GM23338 (cell line): ENCODE results near the gene CCPG1. TPM values are rescaled to one million over a fixed set of nuclear protein-coding genes. Genes with fewer than 3 reads are reported as not detected.

ENCODE experiments used
- ATAC-seq: fragments of 200-7000 bp; cut with Tn5 transposase; 3 replicates; pipeline ENCODE4 v1.9.1; 2020
- DNase-seq: peaks from one replicate; pipeline ENCODE4 v3.0.0-alpha.2; 2015; ENCODE audit warnings: low spot score
- H2AFZ ChIP-seq: fragments of 200-600 bp; sonication (generic); 2 replicates; pipeline ENCODE4 v1.8.0; 2016; ENCODE audit warnings: antibody characterized with exemption, mild to moderate bottlenecking, moderate library complexity
- H3F3A ChIP-seq: fragments of 200-600 bp; sonication (generic); replicated peaks from 2 replicates; pipeline ENCODE4 v1.8.0; 2017; ENCODE audit warnings: antibody characterized with exemption, mixed run types, low read depth
- H3K27ac ChIP-seq: fragments of 200-600 bp; sonication (generic); 2 replicates; pipeline ENCODE4 v1.6.1; 2016; ENCODE audit warnings: low read depth
- H3K27me3 ChIP-seq: fragments of 200-600 bp; sonication (generic); 2 replicates; pipeline ENCODE4 v1.8.0; 2016; ENCODE audit warnings: mild to moderate bottlenecking, mixed run types, moderate library complexity; ENCODE audit not compliant: insufficient read depth
- H3K36me3 ChIP-seq: fragments of 200-600 bp; sonication (generic); 2 replicates; pipeline ENCODE4 v1.8.0; 2016; ENCODE audit warnings: mild to moderate bottlenecking; ENCODE audit not compliant: insufficient read depth
- H3K4me1 ChIP-seq: fragments of 200-600 bp; sonication (generic); 2 replicates; pipeline ENCODE4 v1.8.0; 2016; ENCODE audit warnings: mild to moderate bottlenecking, moderate library complexity; ENCODE audit not compliant: insufficient read depth
- H3K4me2 ChIP-seq: fragments of 200-600 bp; sonication (generic); 2 replicates; pipeline ENCODE4 v1.7.1; 2017; ENCODE audit warnings: mixed run types
- H3K4me3 ChIP-seq: fragments of 200-600 bp; sonication (generic); 2 replicates; pipeline ENCODE4 v1.6.1; 2016; ENCODE audit warnings: mixed run types
- H3K79me2 ChIP-seq: fragments of 200-600 bp; sonication (generic); replicated peaks from 2 replicates; pipeline ENCODE4 v1.8.0; 2017; ENCODE audit warnings: mild to moderate bottlenecking; ENCODE audit not compliant: insufficient read depth
- H3K9me2 ChIP-seq: fragments of 200-600 bp; sonication (generic); 2 replicates; pipeline ENCODE4 v1.8.0; 2017; ENCODE audit not compliant: insufficient read depth
- H4K20me1 ChIP-seq: fragments of 200-600 bp; sonication (generic); replicated peaks from 2 replicates; pipeline ENCODE4 v1.8.0; 2017; ENCODE audit warnings: mild to moderate bottlenecking; ENCODE audit not compliant: insufficient read depth
- H3K27ac Mint-ChIP-seq: 2 replicates; pipeline ENCODE4 v1.8.0; 2020; ENCODE audit warnings: inconsistent platforms, mild to moderate bottlenecking, moderate library complexity, mixed read lengths
- H3K27me3 Mint-ChIP-seq: 3 replicates; pipeline ENCODE4 v1.8.0; 2022; ENCODE audit warnings: low read depth, mild to moderate bottlenecking, moderate library complexity, mixed read lengths, inconsistent platforms; ENCODE audit not compliant: insufficient read depth, poor library complexity
- H3K36me3 Mint-ChIP-seq: 3 replicates; pipeline ENCODE4 v1.8.0; 2021; ENCODE audit warnings: low read depth, mild to moderate bottlenecking, inconsistent platforms, moderate library complexity, mixed read lengths
- H3K4me1 Mint-ChIP-seq: 3 replicates; pipeline ENCODE4 v1.8.0; 2020; ENCODE audit warnings: mild to moderate bottlenecking, inconsistent platforms, mixed read lengths
- H3K4me3 Mint-ChIP-seq: 3 replicates; pipeline ENCODE4 v1.8.0; 2021; ENCODE audit warnings: moderate library complexity, mild to moderate bottlenecking, inconsistent platforms, mixed read lengths
- H3K9me3 Mint-ChIP-seq: 3 replicates; pipeline ENCODE4 v1.8.0; 2020; ENCODE audit warnings: moderate library complexity, mild to moderate bottlenecking, inconsistent platforms, mixed read lengths
- CREB1 ChIP-seq: fragments of 250-450 bp; sonication (Bioruptor Pico); IDR thresholded peaks from 2 replicates; pipeline ENCODE4 v1.5.0; 2020; ENCODE audit warnings: low read depth, mild to moderate bottlenecking, moderate library complexity
- CTCF ChIP-seq, 2 experiments: fragments of 200-600 bp in 1 of 2; sonication (generic) in 1 of 2; conservative IDR thresholded peaks; 2 replicates each; pipeline versions ENCODE4 v1.5.1 to v1.6.1; 2016 to 2017; ENCODE audit warnings: antibody characterized with exemption in 2 of 2, low read depth in 2 of 2, mild to moderate bottlenecking in 2 of 2, moderate library complexity in 1 of 2
- EZH2 ChIP-seq: fragments of 200-600 bp; sonication (generic); IDR thresholded peaks from one replicate; pipeline ENCODE4 v1.8.0; 2017; ENCODE audit warnings: antibody characterized with exemption, mild to moderate bottlenecking, low read depth; ENCODE audit not compliant: unreplicated experiment
- EZH2phosphoT487 ChIP-seq: fragments of 200-600 bp; sonication (generic); IDR thresholded peaks from one replicate; pipeline ENCODE4 v1.8.1; 2018; ENCODE audit warnings: antibody characterized with exemption; ENCODE audit not compliant: unreplicated experiment
- JUNB ChIP-seq: IDR thresholded peaks from one replicate; pipeline ENCODE4 v1.6.1; 2016; ENCODE audit warnings: antibody characterized with exemption; ENCODE audit not compliant: unreplicated experiment
- NANOG ChIP-seq: IDR thresholded peaks from 2 replicates; pipeline ENCODE4 v1.6.1; 2016; ENCODE audit warnings: antibody characterized with exemption, borderline replicate concordance
- POLR2AphosphoS5 ChIP-seq: IDR thresholded peaks from 2 replicates; pipeline ENCODE4 v1.6.1; 2016; ENCODE audit warnings: antibody characterized with exemption, low read depth
- STAT1 ChIP-seq: IDR thresholded peaks from one replicate; pipeline ENCODE4 v1.6.1; 2016; ENCODE audit warnings: antibody characterized with exemption; ENCODE audit not compliant: unreplicated experiment
- ZNF114 ChIP-seq: fragments of 250-450 bp; sonication (Bioruptor Pico); IDR thresholded peaks from 2 replicates; pipeline ENCODE4 v1.5.0; 2020; ENCODE audit warnings: mild to moderate bottlenecking, moderate library complexity
- ZNF331 ChIP-seq: fragments of 250-450 bp; sonication (Bioruptor Pico); IDR thresholded peaks from 2 replicates; pipeline ENCODE4 v1.5.0; 2020; ENCODE audit warnings: low read depth, mild to moderate bottlenecking, moderate library complexity
- ZNF462 ChIP-seq: fragments of 250-450 bp; sonication (Bioruptor Pico); IDR thresholded peaks from 2 replicates; pipeline ENCODE4 v1.5.0; 2020; ENCODE audit warnings: mild to moderate bottlenecking, moderate library complexity
- polyA plus RNA-seq: library from polyadenylated mRNA; unstranded; fragments of >200 nt; fragmentation: Nextera tagmentation; extraction: Ambion mirVana; gene quantifications from 2 replicates; pipeline ENCODE4 v1.2.1, GENCODE V29; 2016
- total RNA-seq: library from RNA; depleted of rRNA; stranded (reverse); fragments of >200 nt; shearing (Covaris generic); gene quantifications from 2 replicates; pipeline ENCODE4 v1.2.3, GENCODE V29; 2014
- TF ChIP-seq, protein P1 (sequence below): IDR thresholded peaks from 2 replicates; pipeline ENCODE4 v1.6.1; 2016; ENCODE audit warnings: antibody characterized with exemption
- TF ChIP-seq, protein P2 (sequence below): IDR thresholded peaks from one replicate; pipeline ENCODE4 v1.6.1; 2018; ENCODE audit warnings: antibody characterized with exemption; ENCODE audit not compliant: unreplicated experiment

The CCPG1 gene
- total and polyA plus RNA-seq, 2 experiments from 2014 or later: 7.7 to 11.1 TPM

- TF ChIP-seq ZNF114: no peak
These were observed 88.0 kb downstream of the CCPG1 start (continued) for GRCh38 chr15:55320238-55320550.

GRCh38 chr15:55319537-55320237 is 88.5 kb downstream of the CCPG1 start:
- H3K4me1 Mint-ChIP-seq: peaks cover 21% of the 10 kb centered on the region
- H3K4me3 ChIP-seq: peak overlapping the region; percentile 72
- H3K9me3 Mint-ChIP-seq: no peaks in the 10 kb centered on the region; the same call in 2 of the 3 replicates
- peak overlapping the region; percentile 96; the same call in 1 of the 2 replicates for H3K27ac Mint-ChIP-seq
- no peak for TF ChIP-seq ZNF462 (CRISPR knock-in tag)
- TF ChIP-seq NANOG: no peak
- TF ChIP-seq EZH2phosphoT487: no peak
- no peak for TF ChIP-seq POLR2AphosphoS5
- TF ChIP-seq JUNB: no peak
- TF ChIP-seq CTCF (conservative IDR thresholded peaks at IDR 0.05; ENCODE audit: low read depth in 2 of 2): no peak
- no peak for TF ChIP-seq STAT1
- TF ChIP-seq, protein P1, sequence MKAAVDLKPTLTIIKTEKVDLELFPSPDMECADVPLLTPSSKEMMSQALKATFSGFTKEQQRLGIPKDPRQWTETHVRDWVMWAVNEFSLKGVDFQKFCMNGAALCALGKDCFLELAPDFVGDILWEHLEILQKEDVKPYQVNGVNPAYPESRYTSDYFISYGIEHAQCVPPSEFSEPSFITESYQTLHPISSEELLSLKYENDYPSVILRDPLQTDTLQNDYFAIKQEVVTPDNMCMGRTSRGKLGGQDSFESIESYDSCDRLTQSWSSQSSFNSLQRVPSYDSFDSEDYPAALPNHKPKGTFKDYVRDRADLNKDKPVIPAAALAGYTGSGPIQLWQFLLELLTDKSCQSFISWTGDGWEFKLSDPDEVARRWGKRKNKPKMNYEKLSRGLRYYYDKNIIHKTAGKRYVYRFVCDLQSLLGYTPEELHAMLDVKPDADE: no peak
- no peak for TF ChIP-seq ZNF114
- no peak for TF ChIP-seq ZNF331 (CRISPR knock-in tag)
- TF ChIP-seq EZH2: no peak
- TF ChIP-seq, protein P2, sequence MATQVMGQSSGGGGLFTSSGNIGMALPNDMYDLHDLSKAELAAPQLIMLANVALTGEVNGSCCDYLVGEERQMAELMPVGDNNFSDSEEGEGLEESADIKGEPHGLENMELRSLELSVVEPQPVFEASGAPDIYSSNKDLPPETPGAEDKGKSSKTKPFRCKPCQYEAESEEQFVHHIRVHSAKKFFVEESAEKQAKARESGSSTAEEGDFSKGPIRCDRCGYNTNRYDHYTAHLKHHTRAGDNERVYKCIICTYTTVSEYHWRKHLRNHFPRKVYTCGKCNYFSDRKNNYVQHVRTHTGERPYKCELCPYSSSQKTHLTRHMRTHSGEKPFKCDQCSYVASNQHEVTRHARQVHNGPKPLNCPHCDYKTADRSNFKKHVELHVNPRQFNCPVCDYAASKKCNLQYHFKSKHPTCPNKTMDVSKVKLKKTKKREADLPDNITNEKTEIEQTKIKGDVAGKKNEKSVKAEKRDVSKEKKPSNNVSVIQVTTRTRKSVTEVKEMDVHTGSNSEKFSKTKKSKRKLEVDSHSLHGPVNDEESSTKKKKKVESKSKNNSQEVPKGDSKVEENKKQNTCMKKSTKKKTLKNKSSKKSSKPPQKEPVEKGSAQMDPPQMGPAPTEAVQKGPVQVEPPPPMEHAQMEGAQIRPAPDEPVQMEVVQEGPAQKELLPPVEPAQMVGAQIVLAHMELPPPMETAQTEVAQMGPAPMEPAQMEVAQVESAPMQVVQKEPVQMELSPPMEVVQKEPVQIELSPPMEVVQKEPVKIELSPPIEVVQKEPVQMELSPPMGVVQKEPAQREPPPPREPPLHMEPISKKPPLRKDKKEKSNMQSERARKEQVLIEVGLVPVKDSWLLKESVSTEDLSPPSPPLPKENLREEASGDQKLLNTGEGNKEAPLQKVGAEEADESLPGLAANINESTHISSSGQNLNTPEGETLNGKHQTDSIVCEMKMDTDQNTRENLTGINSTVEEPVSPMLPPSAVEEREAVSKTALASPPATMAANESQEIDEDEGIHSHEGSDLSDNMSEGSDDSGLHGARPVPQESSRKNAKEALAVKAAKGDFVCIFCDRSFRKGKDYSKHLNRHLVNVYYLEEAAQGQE: no peak
- no peak for TF ChIP-seq CREB1
- DNase-seq: no peak
- no peak overlapping the region for H3K27ac ChIP-seq
- H3K36me3 Mint-ChIP-seq: no peaks in the 10 kb centered on the region
- H3K4me2 ChIP-seq: peak overlapping the region; percentile 80
- ATAC-seq: no peak
- H3K4me1 ChIP-seq: peaks cover 11% of the 10 kb centered on the region; the same call in 1 of the 2 replicates
- no peaks in the 10 kb centered on the region for H4K20me1 ChIP-seq
- H3K27me3 ChIP-seq: no peaks in the 10 kb centered on the region
- H3K36me3 ChIP-seq: no peaks in the 10 kb centered on the region
- peak overlapping the region; percentile 97 for H3K4me3 Mint-ChIP-seq
- H2AFZ ChIP-seq: peak overlapping the region; percentile 94
- H3K9me2 ChIP-seq: no peaks in the 10 kb centered on the region
- no peaks in the 10 kb centered on the region for H3F3A ChIP-seq
- H3K27me3 Mint-ChIP-seq: peaks cover 6% of the 10 kb centered on the region
- peaks cover 17% of the 10 kb centered on the region for H3K79me2 ChIP-seq
